HG03521 (cell line): ENCODE measurements around the gene SFRP5.

Source experiments
- ATAC-seq: cut with Tn5 transposase; IDR thresholded peaks from one replicate; pipeline ENCODE4 v1.9.1; 2021; ENCODE audit warnings: mild to moderate bottlenecking, moderate library complexity; ENCODE audit not compliant: unreplicated experiment

Gene SFRP5

DNA sequence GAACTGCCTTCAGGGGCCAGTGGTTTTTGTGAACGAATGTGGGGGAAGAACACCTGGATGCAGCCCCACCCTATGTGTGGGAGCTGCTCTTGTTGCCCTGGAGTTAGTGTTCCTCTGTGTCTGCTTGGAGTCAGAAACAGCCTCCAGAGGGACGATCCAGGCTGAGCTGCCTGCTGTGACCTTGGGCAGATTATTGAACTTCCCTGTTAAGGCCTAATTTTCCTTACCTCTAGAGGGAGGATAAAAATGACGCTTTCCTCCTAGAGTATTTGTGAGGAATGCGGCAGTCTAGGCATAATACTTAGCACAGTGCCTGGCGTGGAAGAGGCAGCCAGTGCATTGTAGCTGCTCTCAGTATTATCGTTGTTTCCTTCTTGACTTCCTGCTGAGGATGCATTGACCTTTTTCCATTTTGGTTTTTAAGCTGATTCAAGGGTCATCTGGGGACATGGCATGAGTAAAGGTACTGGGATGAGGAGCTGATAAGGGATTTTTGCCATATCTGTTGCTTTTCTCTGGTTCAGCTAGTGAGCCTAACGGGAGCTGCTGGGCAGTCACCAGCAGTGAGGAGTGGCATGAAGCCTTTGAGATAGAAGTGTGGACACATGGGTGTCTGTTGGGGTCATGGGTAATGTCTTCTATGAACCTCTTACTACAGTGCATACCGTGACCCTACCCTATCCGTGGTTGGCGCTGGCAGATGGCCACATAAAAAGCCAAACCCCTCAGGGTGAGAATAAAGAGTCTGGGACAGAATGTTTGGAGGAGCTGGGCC is 28.4 kb downstream of the SFRP5 start:
- ATAC-seq: no peak

DNA sequence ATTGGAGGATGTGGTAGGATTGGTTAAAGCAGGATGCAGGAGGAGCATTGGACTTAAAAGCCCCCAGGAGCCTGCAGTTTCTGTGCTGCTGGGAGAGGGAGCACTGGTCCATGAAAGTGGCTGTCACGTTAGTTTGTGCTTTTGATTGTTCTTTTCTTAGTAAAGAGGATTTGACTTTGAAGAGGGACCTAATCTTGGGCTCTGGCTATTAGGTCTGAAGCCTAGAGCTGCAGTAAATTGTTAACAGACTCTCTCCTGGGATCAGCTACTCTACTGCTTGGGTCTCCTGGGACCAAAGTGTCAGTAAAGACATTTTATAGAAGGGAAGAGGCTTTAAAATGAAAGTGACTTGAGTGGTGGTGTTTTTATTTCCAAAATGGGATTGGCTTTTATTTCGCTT is 31.2 kb downstream of the SFRP5 start:
- no peak for ATAC-seq

DNA sequence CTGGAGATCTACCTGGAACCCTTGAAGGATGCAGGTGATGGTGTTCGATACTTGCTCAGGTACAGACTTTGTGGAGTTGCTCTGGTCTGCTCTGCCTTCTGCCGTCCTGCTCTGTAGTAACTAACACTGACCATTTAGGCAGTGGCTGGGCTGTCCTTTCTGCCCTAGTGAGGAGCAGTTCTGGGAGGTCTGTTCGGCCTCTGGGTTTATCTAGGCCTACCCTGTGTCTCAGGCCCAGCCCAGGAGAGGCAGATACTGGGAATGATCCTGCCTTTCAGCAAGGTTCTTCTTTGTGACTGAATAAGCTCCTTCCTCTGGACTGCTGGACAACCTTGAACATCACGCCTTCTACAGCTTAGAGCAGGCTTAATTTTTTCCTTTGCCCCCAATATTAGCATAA is 33.2 kb downstream of the SFRP5 start:
- no peak for ATAC-seq

DNA sequence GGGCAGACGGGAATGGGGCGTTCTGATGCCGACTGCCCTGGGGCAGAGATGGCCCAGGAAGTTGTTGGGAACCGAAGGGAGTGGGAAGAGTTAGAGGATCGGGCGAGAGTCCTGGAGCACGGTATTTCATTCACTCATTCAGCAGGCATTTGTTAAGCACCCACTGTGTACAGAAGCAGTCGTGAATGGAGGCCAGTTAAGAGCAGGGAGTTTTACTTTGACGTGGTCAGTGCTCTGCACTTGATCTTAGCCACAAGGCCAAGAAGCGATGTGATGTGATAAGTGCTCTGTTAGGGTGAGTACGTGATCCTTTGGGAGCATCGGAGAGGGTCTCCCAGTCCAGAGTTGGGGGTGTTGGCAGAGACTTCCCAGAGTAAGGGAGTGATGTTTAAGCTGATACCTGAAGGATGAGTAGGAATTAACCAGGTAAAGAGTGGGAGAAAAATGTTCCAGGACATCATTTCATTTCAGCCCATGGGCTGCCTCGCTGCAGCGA is 34.0 kb downstream of the SFRP5 start:
- no peak for ATAC-seq

DNA sequence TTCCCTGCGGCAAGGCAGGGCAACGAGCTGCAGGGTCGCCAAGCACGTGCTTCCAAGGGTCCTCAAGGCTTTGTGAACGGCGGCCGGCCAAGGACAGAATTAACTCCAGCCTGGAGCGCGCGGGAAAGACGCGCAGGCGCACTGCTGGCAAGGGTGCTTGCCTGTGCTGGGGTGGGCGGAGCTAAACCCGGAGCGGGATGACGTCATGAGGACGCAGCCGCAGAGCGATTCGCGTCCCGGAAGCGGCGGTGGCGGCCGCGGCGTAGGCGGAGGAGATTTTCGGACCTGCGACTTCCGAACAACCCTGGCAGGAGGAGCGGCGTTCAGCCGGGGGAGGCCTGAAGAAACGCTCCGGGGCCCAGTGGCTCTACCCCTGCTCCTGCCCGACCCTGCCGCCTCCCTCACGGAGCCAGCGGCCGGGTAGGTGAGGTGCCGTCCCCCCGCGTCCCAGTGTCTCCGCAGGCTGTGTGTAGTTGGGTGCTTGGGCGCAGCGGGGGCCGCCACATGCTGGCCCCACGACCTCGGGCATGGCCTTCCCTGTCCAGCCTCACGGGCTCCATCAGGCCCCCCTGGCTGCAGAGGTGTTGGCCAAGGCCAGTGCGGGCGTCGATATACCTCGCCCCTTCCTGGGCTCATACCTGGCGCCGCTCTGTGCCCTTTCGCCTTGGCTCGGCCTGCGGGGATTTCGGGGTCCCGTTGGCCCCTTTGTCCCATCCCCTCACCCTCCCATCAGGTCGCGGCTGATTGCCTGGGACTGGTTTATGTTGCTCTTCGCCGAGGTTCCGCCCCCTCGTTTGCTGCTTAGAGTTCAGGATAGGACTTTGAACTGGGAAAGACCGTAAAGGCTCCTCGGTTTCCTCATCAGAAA is 34.7 kb downstream of the SFRP5 start, which contains the start of gene ZFYVE27:
Gene ZFYVE27 (plus strand): TSS at position 227 of the 868 bp plus-strand sequence. CDS start 1,350 bp downstream, outside the sequence.
- ATAC-seq: peak; percentile 87

DNA sequence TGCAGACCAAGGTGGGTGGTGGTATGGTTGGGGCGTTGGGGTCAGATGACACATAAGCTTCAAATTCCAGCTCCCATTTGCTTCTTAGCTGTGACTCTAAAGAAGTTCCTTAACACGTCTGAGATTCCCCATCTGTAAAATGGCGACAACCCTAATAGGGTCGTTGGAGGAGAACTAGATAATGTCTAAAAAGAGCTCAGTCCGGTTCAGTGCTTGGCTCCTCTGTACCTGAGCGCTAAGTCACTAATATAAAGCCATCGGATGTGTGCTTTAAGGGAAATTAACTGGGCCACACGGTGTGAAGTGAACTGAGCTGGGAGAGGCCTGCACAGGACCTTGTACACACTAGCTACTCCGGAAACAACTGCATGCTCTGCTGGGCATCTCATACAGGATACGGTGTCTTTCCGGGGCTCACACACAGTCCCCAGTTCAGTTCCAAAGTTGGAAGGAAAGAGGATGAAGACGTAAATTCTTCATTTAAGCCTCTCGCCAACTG is 35.3 kb downstream of the SFRP5 start:
- ATAC-seq: peak; percentile 18

DNA sequence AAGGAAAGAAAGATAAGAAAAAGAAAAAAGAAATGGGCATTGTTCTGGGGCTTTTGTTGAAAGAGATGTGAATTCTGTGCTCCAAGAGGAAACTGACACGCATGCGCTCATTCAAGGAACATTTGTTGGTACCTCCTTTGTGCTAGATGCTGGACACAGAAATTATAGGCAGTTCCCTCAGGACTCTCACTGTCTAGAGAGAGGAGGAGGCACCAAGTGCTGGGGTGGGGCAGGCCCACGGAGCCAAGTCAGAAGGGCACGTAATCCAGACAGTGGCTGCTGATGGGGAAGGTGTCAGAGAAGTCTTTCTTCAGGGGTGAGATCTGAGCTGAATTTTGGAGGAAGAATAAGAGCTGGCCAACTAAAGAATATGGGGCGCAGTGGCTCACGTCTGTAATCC is 37.8 kb downstream of the SFRP5 start:
- ATAC-seq: no peak

DNA sequence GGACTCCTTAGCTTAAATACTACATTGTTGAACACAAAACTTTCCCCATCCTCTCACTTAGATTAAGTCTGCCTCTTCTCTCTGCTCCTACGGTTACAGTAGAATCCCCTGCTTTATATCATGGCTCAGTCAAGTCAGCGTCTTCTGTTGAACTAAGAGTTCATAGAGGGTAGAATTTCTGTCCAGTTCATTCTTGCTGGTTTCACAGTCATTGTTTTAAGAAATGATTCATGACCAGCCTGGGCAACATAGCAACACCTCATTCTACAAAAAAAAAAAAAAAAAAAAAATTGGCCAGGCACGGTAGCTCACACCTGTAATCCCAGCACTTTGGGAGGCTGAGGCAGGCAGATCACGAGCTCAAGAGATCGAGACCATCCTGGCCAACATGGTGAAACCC is 38.5 kb downstream of the SFRP5 start:
- ATAC-seq: no peak

DNA sequence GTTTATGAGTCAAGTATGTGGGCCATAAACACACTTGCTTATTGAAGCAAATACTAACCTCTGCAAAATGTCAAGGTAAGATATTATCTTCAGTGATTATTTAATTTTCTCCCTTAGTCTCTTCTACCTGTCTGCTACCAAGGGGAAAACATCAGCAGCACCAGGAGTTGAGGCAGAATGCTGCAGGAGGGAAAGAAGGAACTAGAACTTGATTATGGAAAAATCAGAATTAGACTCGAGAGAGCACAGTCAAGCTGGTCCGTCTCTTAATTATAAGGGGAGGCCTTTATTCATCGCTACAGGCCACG is 39.8 kb downstream of the SFRP5 start:
- ATAC-seq: no peak

DNA sequence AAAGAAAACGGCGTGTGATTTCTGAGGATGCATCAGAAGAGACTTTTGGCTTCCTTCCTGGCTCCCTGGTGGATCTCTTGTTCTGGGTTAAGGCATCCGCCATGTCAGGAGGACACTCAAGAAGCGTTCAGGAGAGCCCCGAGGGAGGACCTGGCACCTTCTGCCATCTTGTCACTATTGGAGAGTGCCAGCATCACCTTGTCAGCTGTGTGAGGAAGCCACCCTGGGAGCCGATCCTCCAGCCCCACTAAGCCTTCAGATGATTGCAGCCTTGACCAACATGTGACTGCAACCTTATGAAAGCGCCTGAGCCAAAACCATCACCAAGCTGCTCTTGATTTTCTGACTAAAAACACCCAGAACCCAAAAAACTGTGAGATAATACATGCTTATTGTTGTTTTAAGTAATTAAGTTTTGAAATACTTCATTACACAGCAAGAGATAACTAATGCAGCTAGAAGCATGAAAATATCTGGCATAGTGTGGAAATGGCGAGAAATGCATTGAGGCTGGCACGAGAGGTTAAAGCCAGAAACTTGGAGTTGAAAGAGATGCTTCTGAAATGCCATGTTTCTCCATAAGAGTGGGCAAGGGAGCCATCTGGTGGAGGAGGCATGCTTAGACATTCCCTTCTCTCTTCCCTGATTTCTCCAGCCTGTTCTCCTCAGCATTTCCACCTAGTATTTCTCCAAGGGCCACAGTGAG is 40.3 kb downstream of the SFRP5 start:
- ATAC-seq: no peak

DNA sequence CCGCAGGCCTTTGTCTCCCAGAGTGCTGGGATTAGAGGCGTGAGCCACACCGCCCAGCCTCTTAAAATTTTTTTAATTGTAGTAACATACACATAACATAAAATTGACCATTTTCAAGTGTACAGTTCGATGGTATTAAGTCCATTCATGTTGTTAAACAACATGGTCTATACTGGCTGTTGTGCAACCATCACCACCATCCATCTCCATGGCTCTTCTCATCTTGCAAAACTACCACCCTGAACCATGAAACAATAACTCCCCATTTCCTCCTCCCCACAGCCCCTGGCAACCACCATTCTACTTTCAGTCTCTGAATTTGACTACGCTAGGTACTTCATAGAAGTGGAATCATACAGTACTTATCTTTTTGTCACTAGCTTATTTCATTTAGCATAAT is 42.8 kb downstream of the SFRP5 start:
- no peak for ATAC-seq

DNA sequence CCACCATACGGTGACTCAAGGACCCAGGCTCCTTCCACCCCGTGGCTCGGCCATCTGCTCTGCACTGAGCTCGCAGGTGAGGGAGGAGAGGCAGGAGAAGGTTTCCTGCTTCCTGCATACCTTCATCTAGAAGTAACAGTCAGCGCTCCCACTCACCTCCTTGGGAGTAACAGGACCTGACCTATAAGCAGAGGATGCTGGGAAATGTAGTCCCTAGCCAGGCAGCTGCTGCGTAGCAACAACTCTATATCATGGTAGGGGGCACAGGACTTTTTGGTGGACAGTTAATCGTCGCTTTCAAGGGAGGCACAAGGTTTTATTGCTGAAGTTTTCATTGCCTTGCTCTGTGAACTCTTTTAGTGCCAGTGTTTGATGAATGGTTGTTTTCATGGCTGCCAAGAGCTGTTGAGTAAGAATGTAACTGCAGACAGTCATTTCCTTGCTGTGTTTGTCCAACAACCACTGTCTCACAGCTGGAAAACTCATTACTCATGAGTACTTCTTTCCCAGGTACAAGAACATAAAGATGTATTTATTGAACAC is 45.1 kb downstream of the SFRP5 start:
- ATAC-seq: no peak

DNA sequence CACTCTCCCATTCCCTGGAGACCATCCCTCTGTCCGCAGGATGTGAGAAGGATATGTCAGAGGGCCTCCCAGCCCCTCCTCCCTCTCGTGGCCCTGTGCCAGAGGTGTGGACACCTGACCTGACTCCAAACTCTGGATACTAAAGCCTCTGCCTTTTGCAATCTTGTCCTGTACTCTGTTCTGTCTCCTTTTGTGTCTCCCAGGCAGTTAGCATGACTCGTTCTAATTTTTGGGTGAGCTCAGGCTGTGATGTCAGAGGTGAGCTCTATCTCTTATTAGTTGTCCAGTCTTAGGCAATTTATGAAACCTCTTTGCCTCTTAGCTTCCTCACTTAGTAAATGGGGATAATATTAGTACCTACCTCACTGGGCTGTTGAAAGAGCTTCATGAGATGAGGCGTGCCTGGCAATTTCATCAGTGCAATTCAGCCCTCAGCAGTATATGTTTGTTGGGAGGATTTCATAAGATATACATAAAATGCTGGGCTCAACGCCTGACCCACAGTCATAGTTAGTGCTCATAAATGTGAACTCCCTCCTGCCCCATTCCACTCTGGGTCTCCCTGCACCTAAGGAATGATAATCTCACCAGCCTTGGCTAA is 47.4 kb downstream of the SFRP5 start:
- no peak for ATAC-seq

DNA sequence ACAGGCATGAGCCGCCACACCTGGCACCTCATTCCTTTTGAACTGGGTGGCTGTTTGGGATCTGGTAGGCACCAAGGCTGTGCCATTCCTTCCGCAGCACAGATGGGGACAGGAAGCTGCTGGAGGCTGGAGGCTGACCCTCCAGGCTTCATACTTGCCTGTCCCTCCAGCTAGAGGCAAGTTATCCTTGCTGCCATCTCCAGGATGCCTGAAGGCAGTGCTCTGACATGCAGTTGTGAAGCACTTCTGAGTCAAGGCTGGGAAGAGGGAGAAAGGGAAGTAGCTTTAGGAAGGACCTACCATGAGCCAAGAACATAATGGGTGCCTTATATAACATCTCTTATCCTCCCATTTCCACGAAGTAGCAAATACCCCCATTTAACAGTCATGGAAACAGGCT is 48.8 kb downstream of the SFRP5 start:
- ATAC-seq: no peak

DNA sequence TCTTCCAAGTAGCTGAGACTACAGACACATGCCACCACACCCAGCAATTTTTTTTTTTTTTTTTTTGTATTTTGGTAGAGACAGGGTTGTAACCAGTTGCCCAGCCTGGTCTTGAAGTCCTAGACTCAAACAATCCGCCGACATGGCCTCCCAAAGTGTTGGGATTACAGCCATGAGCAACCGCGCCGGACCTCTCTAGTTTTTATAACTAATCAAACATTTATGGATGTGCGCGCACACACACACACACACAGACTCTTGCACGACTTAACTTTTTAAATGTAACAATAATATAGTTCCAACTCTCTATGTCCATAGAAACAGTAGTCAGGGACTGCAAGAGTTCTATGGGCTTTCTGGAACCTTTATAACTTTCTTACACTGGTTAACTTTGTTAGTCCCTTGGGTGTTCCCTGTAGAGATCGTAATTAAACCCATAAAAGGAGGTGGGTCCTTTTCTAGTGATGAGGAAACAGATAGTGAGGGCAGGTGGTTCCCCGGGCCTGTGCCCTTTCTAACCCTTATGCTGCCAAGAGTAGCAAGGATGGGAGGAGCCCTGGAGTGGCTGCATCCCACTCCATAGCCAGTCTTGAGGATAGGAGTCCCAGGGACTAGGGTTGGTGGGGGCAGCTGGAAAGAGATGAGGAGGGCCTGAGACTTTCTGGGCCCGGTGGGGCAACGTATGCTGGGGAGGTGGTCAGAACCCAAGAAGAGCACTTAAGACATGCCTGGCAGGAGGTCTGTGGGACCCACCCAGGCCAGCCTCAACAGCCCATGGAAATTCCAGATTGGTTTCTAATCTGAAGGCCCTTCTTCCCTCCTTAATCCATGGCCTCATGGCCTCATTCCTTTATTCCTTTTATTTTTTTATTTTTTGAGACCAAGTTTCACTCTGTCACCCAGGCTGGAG is 49.7 kb downstream of the SFRP5 start:
- ATAC-seq: no peak

DNA sequence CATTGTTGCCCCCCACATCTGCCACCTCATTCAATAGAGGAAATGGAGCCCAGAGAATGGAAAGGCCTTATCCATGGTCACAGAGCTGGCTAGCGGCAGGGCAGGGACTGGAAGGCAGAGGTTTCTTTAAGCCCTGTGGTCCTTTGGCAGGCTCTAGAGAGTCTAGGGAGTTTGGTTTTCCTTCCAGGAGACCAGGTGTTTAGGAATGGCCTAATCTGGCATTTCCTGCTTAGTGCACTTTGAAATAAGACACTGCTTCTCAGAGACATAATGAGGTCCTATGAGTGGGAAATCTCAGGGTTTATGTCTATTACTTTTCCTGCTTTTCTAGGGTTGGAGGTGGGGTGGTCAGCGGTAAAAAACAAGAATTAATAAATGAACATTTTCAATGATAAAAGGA is 52.2 kb downstream of the SFRP5 start:
- no peak for ATAC-seq

DNA sequence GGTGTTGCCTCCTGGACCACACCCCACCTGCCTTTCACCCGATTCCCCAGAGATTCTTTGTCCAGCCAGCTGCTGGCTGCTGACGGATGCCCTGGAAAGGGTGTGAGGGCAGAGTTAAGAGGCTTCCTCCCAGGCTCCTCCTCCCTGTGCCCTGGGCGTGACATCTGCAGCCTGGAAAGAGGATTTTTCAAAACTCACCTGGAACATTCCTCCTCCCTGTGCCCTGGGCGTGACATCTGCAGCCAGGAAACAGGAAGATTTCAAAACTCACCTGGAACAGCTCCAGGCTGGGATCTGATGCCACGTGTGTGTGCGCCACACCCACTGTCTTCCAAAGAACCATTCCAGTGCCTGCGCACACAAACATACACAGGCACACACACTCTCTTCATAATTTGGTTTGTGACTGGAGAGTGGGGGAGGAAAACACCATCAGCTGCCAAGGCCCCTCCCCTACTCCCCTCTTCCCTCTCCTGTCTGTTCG is 53.1 kb downstream of the SFRP5 start:
- no peak for ATAC-seq

DNA sequence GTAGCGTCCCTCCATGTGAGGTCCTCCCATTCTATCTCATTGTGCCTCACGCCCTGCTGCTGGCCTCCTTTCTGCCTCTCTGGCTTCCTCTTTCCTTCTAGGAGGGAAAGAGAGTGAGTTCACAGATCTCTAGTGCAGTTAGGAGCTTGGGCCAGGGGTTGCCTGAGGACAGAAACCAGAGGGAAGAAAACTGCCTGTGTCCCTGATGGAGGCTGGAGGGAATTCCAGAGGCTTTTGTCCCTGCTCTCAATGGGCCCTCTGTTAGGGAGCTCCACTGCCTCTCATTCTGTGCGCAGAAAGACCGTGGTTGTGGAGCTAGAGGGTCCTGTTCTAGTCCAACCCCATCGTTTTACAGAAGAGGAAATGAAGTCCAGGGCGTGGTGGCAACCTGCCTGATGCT is 53.6 kb downstream of the SFRP5 start:
- no peak for ATAC-seq

DNA sequence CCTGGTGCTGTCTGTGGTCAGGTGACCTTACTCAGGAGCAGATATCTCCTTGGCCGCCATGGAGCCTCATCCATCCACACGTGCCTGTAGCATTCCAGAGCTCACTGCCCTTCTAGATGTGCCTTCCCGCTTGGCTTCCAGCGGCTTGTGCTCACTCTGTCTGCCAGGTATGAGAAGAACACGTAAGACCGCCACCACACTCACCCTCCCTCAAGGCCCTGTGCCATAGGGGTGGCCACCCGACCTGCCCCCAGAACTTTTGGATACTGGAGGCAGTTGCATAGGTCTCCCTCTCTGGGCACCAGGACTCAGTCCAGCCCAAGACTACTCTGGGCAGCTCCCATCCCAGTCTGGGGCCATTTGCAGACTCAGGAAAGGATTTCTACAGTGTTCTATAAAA is 54.2 kb downstream of the SFRP5 start:
- ATAC-seq: no peak
